GM20431 (cell line): ENCODE results near the gene ACBD4.

Experiments used
- in situ Hi-C: fragments of 300-500 bp; cut with MseI, MboI; formaldehyde crosslinking; loops from one replicate; pipeline ENCODE4 v1.15.0; 2020; ENCODE audit warnings: low sequenced_read_pairs; ENCODE audit not compliant: unreplicated experiment

ACBD4 gene

DNA sequence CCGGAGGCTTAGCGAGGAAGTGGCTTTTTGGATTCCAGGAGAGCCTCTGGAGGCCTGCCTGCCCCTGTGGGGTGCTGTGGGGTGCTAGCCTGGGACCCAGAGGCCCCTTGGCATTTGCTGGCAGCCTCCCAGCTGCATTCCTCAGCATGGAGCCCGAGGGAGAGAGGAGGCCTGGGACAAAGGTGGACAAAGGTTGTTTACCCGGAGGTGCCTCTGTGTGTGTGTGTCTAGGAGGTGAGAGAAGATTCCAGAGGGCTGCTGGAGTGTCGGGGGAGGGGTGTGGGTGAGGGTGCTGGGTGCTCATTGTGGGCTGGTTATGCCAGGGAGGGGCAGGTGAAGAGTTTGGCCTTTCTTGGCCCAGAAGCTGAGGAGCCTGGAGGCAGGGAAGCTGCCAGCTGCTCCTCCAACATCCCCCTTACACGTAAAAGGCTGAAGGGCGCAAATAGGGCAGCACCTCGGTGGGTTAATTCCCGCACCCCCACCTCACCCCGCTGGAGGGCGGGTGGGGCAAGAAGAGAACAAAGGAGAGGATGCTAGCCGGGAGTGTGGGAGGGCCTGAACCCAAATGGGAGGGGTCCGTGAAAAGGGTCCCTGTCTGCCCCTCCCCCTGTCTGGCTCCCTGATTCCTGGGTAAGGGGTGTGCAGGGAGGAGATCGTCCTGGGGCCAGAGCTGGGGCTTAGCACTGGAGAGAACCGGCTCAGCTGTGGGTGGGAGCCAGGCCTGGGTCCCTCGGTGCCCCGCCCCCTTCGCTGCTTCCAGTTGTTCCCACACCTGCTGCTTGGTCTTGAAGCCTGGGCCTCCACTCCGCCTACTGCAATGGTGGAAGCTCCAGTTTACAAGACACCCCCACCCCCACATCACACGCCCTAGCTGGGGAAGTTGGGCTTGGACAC, 36.1 kb downstream of the ACBD4 start:
- in situ Hi-C loops = no loop called here

DNA sequence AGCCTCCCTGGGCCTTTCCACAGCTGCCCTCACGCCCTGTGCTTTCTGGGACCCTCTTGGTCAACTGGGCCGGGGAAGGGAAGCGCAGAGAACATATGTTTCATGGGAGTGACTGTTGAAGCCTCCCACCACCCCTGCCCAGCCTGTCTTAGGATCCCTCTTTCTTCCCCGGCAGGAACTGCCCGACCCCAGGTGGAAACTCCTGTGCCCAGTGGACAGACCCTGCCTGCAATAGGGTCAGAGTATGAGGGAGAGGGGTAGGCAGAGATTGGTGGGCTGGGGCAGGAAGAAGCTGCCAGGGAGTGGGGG, 36.7 kb downstream of the ACBD4 start:
- in situ Hi-C loops = no loop called here

DNA sequence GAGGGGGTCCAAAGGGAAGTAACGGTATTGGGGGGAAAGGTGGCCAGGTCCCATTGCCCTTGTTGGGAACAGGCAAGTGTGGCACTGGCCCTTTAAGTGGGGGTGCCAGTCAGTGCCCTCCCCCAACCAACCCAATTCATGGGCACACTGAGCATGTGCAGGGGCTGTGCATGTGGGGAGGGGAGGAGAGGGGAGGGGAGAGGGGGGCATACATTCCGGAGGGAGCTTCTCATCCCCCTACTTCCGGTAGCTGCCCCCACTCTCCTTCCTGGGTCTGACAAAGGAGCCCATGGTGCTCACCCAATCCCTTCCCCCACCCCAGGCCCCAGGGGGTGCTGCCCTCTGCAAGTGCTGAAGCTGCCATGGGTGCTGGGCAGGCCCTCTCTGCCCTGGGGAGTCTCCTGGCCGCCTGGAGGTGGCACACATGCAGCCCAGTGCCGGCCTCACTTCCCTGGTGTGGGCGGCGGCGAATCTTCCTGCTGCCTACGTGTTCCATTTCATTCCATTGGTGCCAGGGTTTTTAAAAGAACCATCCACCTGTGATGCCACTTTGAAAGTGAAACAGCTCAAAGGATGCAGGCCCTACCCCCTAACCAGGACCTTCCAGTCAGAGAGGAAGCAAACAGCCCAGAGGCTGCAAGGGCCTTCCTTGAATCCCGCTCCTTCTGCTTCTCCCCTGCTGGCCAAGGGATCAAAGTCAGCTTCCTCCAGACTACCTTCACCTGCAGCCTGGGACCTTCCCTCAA, 37.2 kb downstream of the ACBD4 start:
- in situ Hi-C loops = no loop called here

DNA sequence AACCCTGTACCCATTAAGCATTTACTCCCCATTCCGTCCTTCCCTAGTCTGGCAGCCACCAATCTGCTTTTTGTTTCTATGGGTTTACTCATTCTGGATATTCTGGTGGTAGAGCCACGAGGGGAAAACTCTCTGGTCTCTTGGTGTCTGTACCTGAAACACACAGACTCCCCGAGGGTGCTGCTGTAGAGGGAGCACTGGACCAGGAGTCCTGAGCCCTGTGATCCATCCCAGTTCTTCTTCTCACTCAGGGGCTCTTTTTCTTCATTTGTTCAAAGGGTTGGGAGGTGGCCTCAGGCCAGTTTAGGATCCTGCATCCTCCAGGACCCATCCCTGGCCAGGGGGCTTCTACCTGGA, 40.2 kb downstream of the ACBD4 start:
- in situ Hi-C loops = no loop called here

DNA sequence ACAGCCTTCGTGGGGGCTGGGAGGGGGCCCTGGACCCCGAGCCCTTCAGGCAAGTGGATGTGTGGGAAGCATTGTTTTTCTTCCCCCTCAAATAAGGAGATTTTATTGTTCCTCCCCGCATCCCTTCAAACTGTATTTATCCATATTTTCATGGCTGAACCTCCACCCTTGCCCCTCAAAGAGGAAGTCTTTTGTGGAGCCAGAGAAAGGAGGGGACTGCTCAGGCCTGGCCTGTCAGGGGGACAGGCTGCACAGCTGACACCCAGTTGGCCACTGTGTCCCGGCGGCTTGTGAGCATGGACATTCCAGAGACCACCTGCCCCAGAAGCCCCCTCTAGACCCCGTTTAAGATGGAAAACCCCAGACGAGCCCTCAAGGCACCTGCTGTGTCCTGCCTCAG, 42.1 kb downstream of the ACBD4 start:
- in situ Hi-C loops = no loop called here

DNA sequence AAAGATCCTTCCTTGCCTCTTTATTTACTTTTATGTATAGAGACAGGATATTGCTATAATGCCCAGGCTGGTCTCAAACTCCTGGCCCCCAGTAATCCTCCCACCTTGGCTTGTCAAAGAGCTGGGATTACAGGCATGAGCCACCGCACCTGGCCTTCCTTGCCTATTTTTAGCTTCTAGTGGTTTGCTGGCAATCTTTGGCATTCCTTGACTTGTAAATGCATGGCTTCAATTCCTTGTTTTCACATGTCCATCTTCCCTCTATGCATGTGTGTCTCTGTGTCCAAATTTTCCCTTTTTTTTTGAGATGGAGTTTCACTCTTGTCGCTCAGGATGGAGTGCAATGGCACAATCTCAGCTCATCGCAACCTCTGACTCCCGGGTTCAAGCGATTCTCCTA, 48.7 kb downstream of the ACBD4 start:
- in situ Hi-C loops = no loop called here

DNA sequence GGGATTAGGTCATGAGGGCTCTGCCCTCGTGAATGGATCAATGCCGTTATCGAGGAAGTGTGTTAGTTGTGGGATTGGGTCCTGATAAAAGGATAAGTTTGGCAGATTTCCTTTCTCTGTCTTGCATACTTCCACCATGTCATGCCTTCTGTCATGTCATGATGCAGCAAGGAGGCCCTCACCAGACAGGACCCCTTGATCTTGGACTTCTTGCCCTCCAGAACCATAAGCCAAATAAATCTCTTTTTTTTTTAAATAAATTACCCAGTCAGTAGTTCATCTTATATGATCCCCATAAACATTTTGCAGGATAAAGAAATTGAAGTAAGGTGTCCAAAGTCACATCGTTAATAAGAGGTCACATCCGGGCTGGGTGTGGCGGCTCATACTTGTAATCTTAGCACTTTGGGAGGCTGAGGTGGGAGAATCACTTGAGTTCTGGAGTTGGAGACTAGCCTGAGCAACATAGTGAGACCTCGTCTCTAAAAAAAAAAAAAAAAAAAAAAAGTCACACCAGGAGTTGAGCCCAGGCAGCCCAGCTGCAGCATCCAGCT, 51.4 kb downstream of the ACBD4 start:
- in situ Hi-C loops = no loop called here

DNA sequence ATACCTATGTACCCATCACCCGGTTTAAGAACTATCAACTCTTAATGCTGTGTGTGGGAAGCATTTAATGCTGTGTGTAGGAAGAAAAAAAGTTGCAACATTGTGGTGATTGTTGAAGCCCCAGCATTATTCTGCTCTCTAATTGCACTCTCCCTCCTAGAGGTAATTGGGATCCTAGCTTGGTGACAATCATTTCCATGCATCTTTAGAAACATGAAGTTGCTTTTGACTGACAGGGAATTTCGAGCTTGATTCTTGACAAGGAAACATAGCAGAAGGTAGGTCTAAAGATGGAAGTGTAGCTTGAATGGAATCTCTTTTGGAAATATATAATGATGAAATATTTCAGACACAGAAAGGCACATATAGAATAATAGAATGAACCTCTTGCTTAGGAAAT, 53.5 kb downstream of the ACBD4 start:
- in situ Hi-C loops = no loop called here

DNA sequence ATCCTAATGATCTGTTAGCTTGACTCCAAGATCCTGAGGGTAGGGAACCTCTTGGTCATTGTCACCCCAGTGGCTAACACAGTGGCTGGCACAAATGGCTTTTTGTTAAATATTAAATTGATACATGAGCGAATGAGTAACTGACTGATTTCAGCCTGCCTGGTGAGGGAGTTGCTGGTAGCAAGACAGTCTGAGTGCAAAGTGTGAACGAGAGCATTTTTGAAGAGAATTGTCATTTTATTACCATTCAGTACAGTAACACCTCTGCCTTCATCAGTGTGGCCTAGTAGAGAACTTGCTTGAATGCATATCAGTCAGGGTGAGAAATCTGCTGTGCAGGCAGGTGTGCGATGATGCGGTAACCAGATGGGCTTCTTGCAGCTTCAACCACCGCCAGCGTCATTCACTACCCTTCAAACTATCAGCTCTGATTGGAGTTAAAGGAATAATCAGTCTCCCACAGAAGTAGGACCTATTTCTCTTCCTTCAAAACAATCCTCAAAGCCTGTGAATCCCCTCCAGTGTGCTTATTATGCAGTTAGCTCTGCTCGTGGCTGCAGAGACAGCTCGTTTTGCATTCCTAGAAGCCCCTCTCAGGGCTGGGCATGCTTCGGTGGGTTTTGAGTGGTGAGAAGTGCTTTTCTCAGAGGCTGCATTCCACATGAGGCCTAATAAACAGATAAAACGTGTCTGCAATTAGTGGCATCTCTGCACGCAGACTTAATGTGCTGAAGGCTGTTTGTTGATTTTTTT, 55.2 kb downstream of the ACBD4 start:
- in situ Hi-C loops = loop anchor here (10.0 kb wide), 1 partner anchor 56 kb away; the partner anchor contains the start of genes ACBD4 and PLCD3
